Stromal cell of bone marrow (primary cell): ENCODE data around the gene BUB1B.
"Not testable (repeated sequence)": the region's sequence is repeated elsewhere in the genome, so short reads cannot be mapped to it uniquely, and the experiment has no call there.

Experiments used
- DNase-seq: peaks from one replicate; pipeline ENCODE4 v3.0.0-alpha.2; 2012; ENCODE audit warnings: low read depth

Gene BUB1B

DNA sequence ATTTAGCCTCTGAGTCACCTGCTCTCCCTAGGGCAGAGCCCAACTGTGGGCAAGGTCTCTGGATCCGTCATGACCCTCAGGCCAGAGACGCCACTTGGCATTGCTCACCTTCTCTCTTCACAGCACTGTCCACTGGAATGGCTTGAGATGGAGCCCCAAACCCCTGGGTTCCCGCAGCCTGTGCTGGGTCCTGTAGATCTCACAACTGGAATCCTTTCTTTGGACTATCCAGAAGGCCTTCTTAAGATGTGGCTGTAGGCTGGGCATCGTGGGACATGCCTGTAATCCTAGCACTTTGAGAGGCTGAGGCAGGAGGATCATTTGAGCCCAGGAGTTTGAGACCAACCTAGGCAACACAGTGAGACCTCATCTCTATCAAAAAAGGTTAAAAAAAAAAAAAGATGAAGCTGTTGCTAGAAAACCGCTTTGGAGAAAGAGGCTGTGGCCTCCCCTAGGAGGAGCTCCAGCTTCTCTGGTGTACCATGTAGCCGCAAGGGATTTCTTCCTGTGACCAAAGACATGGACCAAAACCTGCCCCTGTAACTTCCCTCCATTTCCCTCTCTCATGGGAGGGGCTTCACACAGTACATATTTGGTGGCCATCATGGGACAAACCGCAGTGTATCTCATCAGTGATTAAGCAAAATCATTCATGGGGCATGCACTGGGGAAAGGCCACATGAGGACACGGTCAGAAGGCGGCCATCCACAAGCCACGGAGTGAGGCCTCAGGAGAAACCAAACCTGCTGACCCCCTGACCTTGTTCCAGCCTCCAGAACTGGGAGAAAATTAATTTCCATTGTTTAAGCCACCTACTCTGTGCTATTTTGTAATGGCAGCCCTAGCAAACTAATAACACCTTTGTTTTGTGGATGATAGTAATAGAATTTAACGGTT, 23.3 kb upstream of the BUB1B start:
- no peak for DNase-seq

DNA sequence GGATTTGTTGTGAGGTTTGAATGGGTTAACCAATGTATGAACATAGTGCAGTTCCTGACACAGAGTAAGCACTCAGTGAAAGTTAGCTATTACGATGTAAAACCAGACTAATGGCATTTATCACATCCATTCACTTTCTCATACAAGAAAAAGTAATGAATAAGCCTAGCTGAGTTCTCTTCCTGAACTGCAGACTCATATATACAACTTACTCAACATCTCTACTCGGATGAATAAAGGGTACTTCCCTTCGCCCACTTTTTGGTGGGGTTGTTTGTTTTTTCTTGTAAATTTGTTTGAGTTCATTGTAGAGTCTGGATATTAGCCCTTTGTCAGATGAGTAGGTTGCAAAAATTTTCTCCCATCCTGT, 22.7 kb upstream of the BUB1B start:
- not testable (repeated sequence) for DNase-seq

GRCh38 chr15:40142428-40142827, 18.4 kb upstream of the BUB1B start:
- no peak for DNase-seq

GRCh38 chr15:40146037-40146436, 14.8 kb upstream of the BUB1B start:
- DNase-seq = no peak

- DNase-seq = no peak
Measured at GRCh38 chr15:40149339-40149738, 11.5 kb upstream of the BUB1B start.

GRCh38 chr15:40150163-40150925, 10.5 kb upstream of the BUB1B start:
- peak; percentile 40 for DNase-seq

DNA sequence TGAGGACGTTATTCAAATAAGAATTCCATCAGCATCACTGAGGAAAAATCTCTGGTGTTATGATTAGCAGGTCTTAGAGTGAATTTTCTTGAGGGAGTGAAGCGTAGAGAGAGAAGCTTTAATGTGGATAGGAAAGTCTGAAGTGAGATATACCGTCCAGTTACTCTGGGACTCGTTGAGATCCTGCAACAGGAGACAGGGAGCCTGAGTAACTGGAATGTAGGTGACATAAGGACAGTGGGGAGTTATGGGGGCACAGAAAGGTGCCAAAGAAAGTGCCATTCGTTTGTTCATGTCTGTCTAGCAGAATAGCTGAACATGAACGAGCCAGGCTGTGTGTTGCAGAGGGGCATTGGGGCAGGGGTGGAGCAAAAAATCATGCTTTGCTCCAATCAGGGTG, 9.4 kb upstream of the BUB1B start:
- DNase-seq = no peak

GRCh38 chr15:40151991-40152390, 8.9 kb upstream of the BUB1B start:
- DNase-seq = no peak

- not testable (repeated sequence) for DNase-seq
Measured at GRCh38 chr15:40154821-40155220, 6.0 kb upstream of the BUB1B start.

DNA sequence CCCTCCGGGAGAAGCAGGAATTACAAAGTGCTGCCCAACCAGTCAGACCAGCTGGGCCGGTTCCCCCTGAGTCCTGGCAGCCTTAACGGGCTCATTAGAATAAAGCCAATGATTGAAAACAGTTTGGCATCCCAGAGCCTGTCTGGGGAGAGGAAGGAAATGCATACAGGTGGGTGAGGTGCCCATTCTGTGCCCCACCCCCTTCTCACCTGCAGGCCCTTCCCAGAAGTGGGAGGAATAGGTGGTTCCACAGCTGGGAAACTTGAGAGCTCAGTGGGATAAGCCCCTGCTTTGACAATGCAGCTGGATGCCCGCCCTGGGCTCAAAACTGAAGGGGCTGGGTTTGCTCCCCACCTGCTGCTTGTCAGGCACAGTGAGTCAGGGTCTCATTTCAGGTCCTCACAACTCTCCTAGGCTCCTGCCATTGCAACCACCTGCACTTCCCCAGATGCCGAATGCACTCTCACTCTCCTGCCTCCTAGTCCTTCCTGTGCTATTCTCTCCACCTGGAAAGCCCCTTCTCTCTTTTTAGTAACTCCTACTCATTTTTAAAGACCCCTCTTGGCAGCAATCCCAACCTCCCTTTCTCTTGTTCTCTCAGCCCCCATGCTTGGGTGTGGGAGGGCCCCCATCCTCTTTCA, 5.5 kb upstream of the BUB1B start:
- DNase-seq = no peak

GRCh38 chr15:40157778-40158447, 3.0 kb upstream of the BUB1B start:
- no peak for DNase-seq

DNA sequence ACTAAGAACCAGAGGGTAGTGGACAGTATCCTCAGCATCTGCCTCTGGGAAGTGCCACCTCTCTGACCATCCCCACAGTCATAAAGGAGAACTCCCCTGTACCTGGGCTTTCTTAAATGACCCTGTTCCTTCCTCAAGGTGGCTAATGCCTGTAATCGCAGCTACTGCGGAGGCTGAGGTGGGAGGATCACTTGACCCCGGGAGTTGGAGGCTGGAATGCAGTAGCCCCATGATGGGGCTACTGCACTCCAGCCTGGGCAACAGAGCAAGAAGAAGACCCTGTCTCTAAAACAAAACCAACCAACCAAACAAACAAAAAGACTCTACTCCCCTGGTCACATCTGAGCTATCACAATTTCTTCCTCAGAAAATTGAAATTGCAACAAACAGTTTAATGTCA, 848 bp upstream of the BUB1B start:
- DNase-seq = no peak

DNA sequence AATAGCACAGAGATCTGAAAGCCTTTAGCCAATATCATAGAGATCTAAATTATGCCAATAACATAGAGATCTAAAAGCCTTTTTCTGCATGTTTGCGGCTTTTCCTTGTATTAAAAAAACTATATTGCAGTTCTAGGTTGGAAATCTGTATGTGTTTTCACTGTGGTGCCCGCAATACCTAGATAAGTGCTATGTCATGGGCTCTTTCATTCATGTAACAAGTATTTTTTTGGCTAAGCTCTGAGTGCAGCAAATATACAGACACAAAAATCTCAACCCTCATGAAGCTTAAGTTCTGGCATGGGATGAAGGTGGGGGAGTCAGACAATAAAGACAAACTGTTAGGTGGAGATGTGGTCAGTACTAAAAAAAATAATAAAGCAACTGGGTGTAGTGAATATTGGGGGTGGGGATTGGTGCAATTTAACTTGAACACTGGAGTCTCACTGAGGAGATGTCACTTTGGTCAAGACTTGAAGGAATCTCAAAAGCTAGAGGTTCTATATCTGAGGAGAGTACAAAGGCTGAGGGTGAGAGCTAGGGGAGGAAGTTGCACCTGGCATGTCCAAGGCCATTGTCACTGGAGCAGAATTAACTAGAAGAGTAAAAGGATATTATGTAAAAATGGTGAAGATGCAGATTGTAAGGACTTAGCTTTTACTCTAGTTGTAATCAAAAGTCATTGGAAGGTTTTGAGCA, 973 bp downstream of the BUB1B start:
- DNase-seq = no peak

GRCh38 chr15:40162552-40162951, 1.7 kb downstream of the BUB1B start:
- DNase-seq = no peak

- DNase-seq = no peak
Measured at GRCh38 chr15:40163657-40164416, 3.0 kb downstream of the BUB1B start.

DNA sequence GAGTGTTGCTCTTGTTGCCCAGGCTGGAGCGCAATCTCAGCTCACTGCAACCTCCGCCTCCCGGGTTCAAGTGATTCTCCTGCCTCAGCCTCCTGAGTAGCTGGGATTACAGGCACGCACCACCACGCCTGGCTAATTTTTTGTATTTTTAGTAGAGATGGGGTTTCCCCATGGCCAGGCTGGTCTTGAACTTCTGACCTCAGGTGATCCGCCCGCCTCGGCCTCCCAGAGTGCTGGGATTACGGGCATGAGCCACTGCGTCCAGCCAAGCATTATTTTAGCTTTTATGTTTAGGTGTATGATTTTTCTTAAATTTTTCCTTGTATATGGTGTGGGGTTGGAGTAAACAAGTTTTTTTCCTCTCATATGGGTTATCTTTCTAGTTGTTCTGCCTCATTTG, 6.5 kb downstream of the BUB1B start:
- not testable (repeated sequence) for DNase-seq

GRCh38 chr15:40175160-40175559, 14.3 kb downstream of the BUB1B start:
- no peak for DNase-seq

- DNase-seq = no peak
Measured at GRCh38 chr15:40182358-40183029, 21.6 kb downstream of the BUB1B start.

DNA sequence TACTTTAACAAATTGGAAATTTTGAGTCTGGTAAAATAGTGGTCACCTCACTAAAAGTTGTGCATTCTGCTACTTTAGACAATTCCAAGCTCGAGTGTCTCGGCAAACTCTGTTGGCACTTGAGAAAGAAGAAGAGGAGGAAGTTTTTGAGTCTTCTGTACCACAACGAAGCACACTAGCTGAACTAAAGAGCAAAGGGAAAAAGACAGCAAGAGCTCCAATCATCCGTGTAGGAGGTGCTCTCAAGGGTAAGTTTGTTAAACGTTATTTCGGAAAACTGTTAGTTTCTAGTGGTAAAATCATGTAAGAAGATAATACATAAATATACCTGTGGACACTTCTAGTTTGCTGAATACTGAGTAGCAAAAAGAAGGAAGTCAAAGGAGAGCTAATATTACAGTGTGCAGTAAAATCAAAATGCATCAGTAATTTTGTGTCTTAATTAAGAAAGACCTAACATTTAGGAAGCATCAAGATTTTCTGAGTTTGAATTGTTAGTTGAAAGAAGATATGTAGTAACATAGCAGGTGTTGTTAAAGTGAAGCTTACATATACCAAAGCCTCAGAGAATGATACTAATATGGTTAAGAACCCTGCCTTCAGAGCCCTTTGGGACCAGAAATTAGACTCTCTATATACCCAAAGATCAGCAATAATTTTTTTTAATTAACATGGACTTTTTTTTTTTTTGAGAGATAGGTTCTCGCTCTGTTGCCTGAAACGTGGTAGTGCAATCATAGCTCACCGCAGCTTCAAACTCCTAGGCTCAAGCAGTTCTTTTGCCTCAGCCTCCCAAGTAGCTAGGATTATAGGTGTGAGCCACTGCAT, 23.0 kb downstream of the BUB1B start:
- DNase-seq = no peak
